Effector memory CD4-positive, alpha-beta T cell (primary cell): ENCODE results near the gene NUP50.

Experiments used
- DNase-seq, 3 donors: peaks; one replicate each; pipeline ENCODE4 v3.0.0-alpha.2; 2020
- H3K27ac ChIP-seq: 2 replicates; pipeline ENCODE4 v1.7.0; 2013; ENCODE audit warnings: mild to moderate bottlenecking, low read length, moderate library complexity; ENCODE audit not compliant: insufficient read depth, poor library complexity, severe bottlenecking
- H3K27me3 ChIP-seq: replicated peaks from 2 replicates; pipeline ENCODE4 v1.7.0; 2013; ENCODE audit warnings: mild to moderate bottlenecking, low read length; ENCODE audit not compliant: insufficient read depth, control insufficient read depth, poor library complexity, severe bottlenecking
- H3K36me3 ChIP-seq: 2 replicates; pipeline ENCODE4 v1.7.0; 2013; ENCODE audit warnings: mild to moderate bottlenecking, low read length, moderate library complexity; ENCODE audit not compliant: control insufficient read depth, insufficient read depth
- H3K4me1 ChIP-seq: 2 replicates; pipeline ENCODE4 v1.7.0; 2013; ENCODE audit warnings: low read length, mild to moderate bottlenecking; ENCODE audit not compliant: control insufficient read depth, insufficient read depth, poor library complexity, severe bottlenecking
- H3K4me3 ChIP-seq: 2 replicates; pipeline ENCODE4 v1.7.0; 2013; ENCODE audit warnings: low read length, low read depth, mild to moderate bottlenecking; ENCODE audit not compliant: insufficient read depth, poor library complexity, severe bottlenecking
- H3K9me3 ChIP-seq: 2 replicates; pipeline ENCODE4 v1.7.0; 2013; ENCODE audit warnings: mild to moderate bottlenecking, low read length, moderate library complexity; ENCODE audit not compliant: control insufficient read depth

NUP50 gene

DNA sequence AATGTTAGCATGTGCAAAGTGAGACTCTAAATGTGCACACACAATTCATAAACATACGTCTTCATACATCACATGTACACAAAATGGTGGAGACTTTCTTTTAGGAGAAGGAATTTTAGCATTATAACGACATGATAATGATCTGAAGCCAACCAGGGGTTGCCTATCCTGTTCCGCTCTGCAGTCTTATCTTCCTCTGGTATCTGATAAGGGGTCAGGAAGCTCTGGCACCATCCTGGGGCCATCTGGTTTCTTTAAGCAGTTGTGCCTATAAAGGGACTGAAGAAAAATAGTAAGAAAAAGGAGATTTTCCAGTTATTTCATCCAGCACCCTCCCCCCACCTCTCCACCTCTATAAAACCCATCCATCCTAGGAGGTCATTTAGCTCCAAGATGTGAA lies 5.8 kb upstream of the NUP50 start:
- no peaks in the 10 kb centered on the region for H3K9me3 ChIP-seq
- no peak for DNase-seq
- H3K4me3 ChIP-seq, result no peak overlapping the region
- H3K36me3 ChIP-seq, result no peaks in the 10 kb centered on the region
- no peak overlapping the region for H3K27ac ChIP-seq
- peaks cover 6% of the 10 kb centered on the region for H3K4me1 ChIP-seq
- H3K27me3 ChIP-seq, result no peaks in the 10 kb centered on the region

DNA sequence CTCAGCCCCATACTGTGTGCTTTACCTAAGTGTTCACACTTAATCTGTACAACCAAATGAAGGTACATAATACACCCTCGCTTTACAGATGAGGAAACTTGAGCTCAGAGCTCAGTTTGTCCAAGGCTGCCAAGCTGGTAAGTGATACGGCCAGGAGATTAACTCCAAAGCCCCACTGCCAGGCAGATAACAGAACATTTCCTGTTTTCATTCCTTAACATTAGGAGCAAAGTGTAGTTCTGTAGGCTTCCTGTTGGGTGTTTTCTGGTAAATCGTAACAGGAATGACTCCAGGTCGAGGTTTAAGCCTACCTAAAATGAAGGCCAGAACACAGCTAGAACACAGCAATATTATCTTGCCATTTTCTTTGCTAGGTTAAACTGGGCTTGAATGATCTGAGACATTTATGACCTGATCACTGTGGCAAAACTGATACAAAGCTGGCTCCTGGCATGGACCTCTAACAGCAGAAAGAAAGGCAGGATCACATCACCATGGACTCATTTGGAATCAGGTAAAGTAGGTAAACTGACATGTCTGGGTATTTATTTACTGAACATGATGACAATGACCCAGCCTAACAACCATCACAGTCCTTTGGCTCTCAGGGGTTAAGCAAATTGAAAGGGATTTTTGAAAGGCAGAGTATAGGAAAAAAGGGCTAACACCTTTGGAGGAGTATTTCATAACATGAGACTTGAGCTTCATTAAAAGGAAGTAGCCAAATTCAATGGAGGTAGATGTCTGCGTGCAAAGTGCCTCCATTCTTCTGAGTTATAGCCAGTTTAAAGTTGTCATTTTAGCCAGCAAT lies 3.9 kb upstream of the NUP50 start:
- H3K27ac ChIP-seq, result no peak overlapping the region
- no peak for DNase-seq
- H3K4me3 ChIP-seq, result no peak overlapping the region
- H3K27me3 ChIP-seq, result no peaks in the 10 kb centered on the region
- H3K4me1 ChIP-seq, result peaks cover 9% of the 10 kb centered on the region
- H3K9me3 ChIP-seq, result no peaks in the 10 kb centered on the region
- no peaks in the 10 kb centered on the region for H3K36me3 ChIP-seq

GRCh38 chr22:45162531-45162930 lies 1.2 kb upstream of the NUP50 start:
- no peaks in the 10 kb centered on the region for H3K36me3 ChIP-seq
- no peaks in the 10 kb centered on the region for H3K27me3 ChIP-seq
- H3K4me1 ChIP-seq, result peaks cover 17% of the 10 kb centered on the region
- H3K27ac ChIP-seq, result no peak overlapping the region
- H3K4me3 ChIP-seq, result peak overlapping the region; percentile 95
- no peaks in the 10 kb centered on the region for H3K9me3 ChIP-seq
- DNase-seq, result no peak

- Histone ChIP-seq H3K27me3 (no peaks in the 10 kb centered on the region), H3K9me3 (no peaks in the 10 kb centered on the region), H3K4me1 (peaks cover 17% of the 10 kb centered on the region), H3K4me3 (peak overlapping the region; percentile 95), H3K27ac (peak overlapping the region; percentile 81), H3K36me3 (no peaks in the 10 kb centered on the region)
- no peak for DNase-seq
Measured at GRCh38 chr22:45163099-45163450, 650 bp upstream of the NUP50 start.

DNA sequence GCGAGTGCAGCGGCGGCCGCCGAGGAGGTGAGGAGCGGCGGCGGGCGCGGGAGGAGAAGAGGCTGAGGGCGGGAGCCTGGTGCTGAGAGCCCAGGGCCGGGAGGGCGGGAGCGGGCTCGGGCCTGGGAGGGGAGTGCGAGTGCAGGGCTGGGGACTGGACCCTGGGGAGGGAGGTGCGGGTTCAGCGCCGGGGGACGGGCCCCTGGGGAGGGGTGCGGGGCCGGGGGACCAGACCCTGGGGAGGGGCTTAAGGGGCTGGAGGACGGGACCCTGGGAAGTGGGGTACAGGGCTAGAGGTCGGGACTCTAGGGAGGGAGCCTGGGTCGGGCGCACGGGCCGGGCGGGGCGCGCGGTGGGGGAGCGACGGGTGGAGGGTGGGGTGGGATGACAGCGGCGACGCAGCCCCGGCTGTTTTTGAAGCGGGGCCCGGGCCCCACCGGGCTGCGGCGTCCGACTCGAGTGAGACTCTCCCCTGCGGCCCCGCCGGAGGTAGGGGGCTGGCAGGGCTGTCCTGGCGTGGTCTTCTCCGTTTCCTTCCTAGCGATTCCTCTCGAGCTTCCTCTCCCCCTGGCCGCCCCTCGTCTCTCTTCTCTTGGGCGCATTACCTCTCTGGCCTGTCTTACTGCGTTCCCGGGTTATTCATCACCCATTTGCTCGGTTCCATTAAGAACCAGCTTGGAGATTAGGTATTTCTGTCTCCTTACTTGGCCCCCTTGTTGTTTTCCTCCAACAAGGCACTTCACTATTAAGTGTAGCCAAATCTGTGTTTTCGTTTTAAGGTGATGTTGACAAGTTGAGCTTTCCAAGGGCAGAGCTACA lies 754 bp downstream of the NUP50 start:
- peaks cover 18% of the 10 kb centered on the region for H3K4me1 ChIP-seq
- H3K9me3 ChIP-seq, result no peaks in the 10 kb centered on the region
- DNase-seq, result peak in 1 of 3 donors; percentile 15
- H3K4me3 ChIP-seq, result peak overlapping the region; percentile 95
- H3K27me3 ChIP-seq, result no peaks in the 10 kb centered on the region
- peaks cover 4% of the 10 kb centered on the region for H3K36me3 ChIP-seq
- H3K27ac ChIP-seq, result peak overlapping the region; percentile 81

DNA sequence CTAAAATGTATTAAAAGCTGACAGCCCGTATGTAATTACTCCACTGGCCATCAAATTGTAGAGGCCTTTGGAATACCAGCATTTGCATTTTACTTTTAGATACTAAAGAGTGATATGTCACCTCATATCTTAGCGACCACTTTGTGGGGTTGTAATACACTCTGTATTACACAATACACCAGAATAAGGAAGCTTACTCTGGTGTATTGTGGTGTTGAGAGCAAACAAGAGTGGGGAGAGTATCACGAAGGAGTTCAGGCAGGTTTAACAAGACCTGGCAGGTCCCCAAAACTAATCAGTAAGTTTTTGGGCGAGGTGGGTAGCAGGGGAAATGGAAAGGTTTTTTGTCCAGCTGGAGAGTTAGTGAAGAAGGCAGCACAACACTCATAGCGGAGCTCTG lies 3.2 kb downstream of the NUP50 start:
- DNase-seq, result no peak
- H3K36me3 ChIP-seq, result peaks cover 17% of the 10 kb centered on the region
- peaks cover 37% of the 10 kb centered on the region for H3K4me1 ChIP-seq
- no peak overlapping the region for H3K4me3 ChIP-seq
- no peaks in the 10 kb centered on the region for H3K27me3 ChIP-seq
- no peaks in the 10 kb centered on the region for H3K9me3 ChIP-seq
- no peak overlapping the region for H3K27ac ChIP-seq

DNA sequence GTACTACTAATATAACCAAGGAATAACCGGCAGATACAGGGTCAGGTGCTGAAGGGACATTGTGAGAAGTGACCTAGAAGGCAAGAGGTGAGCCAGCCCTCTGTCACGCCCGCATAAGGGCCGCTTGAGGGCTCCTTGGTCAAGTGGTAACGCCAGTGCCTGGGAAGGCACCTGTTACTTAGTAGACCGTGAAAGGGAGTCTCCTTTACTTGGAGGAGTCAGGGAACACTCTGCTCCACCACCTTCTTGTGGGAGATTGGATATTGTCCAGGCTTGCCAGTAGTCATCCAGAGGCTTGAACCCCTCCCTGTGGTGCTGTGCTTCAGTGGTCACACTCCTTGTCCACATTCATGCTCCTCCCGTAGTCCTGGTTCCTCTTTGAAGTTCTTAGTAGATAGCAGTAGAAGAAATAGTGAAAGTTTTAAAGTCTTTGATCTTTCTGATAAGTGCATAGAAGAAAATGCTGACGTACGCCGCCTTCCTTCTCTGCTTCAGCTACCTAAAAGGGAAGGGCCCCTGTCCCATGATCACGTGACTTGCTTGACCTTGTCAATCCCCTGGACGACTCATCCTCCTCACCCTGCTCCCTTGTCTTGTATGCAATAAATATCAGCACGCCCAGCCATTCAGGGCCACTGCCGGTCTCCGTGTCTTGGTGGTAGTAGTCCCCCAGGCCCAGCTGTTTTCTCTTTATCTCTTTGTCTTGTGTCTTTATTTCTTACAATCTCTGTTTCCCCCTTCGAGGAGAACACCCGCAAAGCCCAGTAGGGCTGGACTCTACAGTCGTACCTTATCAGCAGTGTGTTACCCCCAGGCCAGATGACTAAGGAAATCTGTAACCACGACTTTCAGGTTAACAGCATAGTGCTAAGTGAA lies 6.1 kb downstream of the NUP50 start:
- no peaks in the 10 kb centered on the region for H3K9me3 ChIP-seq
- H3K4me3 ChIP-seq, result no peak overlapping the region
- H3K27ac ChIP-seq, result peak overlapping the region; percentile 46
- no peak for DNase-seq
- no peaks in the 10 kb centered on the region for H3K27me3 ChIP-seq
- H3K36me3 ChIP-seq, result peaks cover 17% of the 10 kb centered on the region
- H3K4me1 ChIP-seq, result peaks cover 51% of the 10 kb centered on the region

- H3K36me3 ChIP-seq, result peaks cover 25% of the 10 kb centered on the region
- H3K4me1 ChIP-seq, result peaks cover 52% of the 10 kb centered on the region
- H3K4me3 ChIP-seq, result no peak overlapping the region
- DNase-seq, result no peak
- no peaks in the 10 kb centered on the region for H3K9me3 ChIP-seq
- H3K27me3 ChIP-seq, result no peaks in the 10 kb centered on the region
- H3K27ac ChIP-seq, result peak overlapping the region; percentile 68
Measured at GRCh38 chr22:45171830-45172229, 8.1 kb downstream of the NUP50 start.

DNA sequence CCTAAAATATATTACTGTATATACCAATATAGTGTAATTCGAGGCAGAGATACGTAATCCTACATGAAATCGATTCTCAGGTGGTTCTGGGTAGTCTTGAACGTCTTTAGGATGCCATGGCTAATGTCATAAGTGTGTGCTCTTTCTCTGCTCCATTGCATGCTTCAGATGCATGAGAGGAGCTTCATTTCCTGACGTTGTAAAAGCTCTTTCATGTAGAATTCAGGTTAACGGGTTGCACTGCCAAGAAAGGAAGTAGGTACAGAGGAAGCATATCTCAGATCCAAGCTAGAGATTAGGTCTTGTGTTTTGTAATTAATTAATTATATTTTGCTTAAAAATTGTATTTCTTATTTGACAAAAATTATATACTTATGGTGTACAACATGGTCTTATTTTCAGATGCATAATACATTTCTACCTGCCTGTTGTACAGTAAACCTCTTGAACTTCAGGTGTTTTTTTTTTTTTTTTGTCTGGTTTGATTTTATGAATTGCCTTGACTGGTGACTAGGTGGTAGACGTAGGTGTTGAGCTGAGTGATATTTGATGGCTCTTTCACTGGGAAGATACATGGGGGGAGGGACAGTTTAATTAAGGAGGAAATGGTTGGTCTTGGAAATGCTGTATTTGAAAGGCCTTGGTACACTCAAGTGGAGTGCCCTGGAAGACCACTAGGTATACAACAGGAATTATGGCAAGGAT lies 9.3 kb downstream of the NUP50 start:
- no peaks in the 10 kb centered on the region for H3K9me3 ChIP-seq
- peak in 1 of 3 donors; percentile 5 for DNase-seq
- H3K27me3 ChIP-seq, result no peaks in the 10 kb centered on the region
- peaks cover 52% of the 10 kb centered on the region for H3K4me1 ChIP-seq
- peak overlapping the region; percentile 68 for H3K27ac ChIP-seq
- peaks cover 34% of the 10 kb centered on the region for H3K36me3 ChIP-seq
- peak overlapping the region; percentile 26 for H3K4me3 ChIP-seq
